Stimulated activated CD8-positive, alpha-beta memory T cell treated with anti-CD3 and anti-CD28 coated beads, Interleukin-12 subunit alpha, Interleukin-12 subunit beta, amount 100 ng/mL, for 24 hours (primary cell): ENCODE measurements around the gene TAPT1.

Experiments used
- DNase-seq: peaks from one replicate; pipeline ENCODE4 v3.0.0-alpha.2; 2020; ENCODE audit errors: extremely low read depth

Gene TAPT1

GRCh38 chr4:16250661-16251365 is 24.5 kb upstream of the TAPT1 start:
- no peak for DNase-seq

- no peak for DNase-seq
Measured at GRCh38 chr4:16248605-16249004, 22.3 kb upstream of the TAPT1 start.

- no peak for DNase-seq
Measured at GRCh38 chr4:16245241-16245640, 19.0 kb upstream of the TAPT1 start.

- no peak for DNase-seq
Measured at GRCh38 chr4:16243285-16243684, 17.0 kb upstream of the TAPT1 start.

GRCh38 chr4:16240300-16240699 is 14.0 kb upstream of the TAPT1 start:
- DNase-seq = no peak

GRCh38 chr4:16239086-16239485 is 12.8 kb upstream of the TAPT1 start:
- no peak for DNase-seq

GRCh38 chr4:16238327-16238726 is 12.1 kb upstream of the TAPT1 start:
- DNase-seq = no peak

- DNase-seq = no peak
Measured at GRCh38 chr4:16237715-16238114, 11.4 kb upstream of the TAPT1 start.

- no peak for DNase-seq
Measured at GRCh38 chr4:16236402-16237023, 10.2 kb upstream of the TAPT1 start.

- no peak for DNase-seq
Measured at GRCh38 chr4:16235209-16235608, 8.9 kb upstream of the TAPT1 start.

GRCh38 chr4:16233569-16234177 is 7.4 kb upstream of the TAPT1 start:
- no peak for DNase-seq

GRCh38 chr4:16231570-16232245 is 5.4 kb upstream of the TAPT1 start:
- no peak for DNase-seq

GRCh38 chr4:16230308-16230707 is 4.0 kb upstream of the TAPT1 start:
- no peak for DNase-seq

GRCh38 chr4:16229604-16230003 is 3.3 kb upstream of the TAPT1 start:
- DNase-seq = no peak

- no peak for DNase-seq
Measured at GRCh38 chr4:16227462-16227868, 1.2 kb upstream of the TAPT1 start.

- DNase-seq = no peak
Measured at GRCh38 chr4:16226816-16227461, 668 bp upstream of the TAPT1 start.

GRCh38 chr4:16225167-16225862 is 956 bp downstream of the TAPT1 start:
- DNase-seq = no peak

- DNase-seq = no peak
Measured at GRCh38 chr4:16224264-16225166, 1.8 kb downstream of the TAPT1 start.

- no peak for DNase-seq
Measured at GRCh38 chr4:16222957-16223527, 3.2 kb downstream of the TAPT1 start.

- no peak for DNase-seq
Measured at GRCh38 chr4:16218950-16219349, 7.3 kb downstream of the TAPT1 start.
